Left ventricle myocardium superior (tissue), 1 donor: ENCODE results near the gene ACSL6. TPM values are rescaled to one million over a fixed set of nuclear protein-coding genes. Genes with fewer than 3 reads are reported as not detected.

Source experiments
- ATAC-seq: fragments of 200-7000 bp; cut with Tn5 transposase; one replicate; pipeline ENCODE4 v1.9.1; 2020; ENCODE audit warnings: mild to moderate bottlenecking, moderate library complexity
- DNase-seq: peaks from one replicate; pipeline ENCODE4 v3.0.0-alpha.2; 2020
- intact Hi-C: fragments of 100-400 bp; cut with micrococcal nuclease; formaldehyde crosslinking; loops from one replicate; pipeline ENCODE4 v1.11.0; 2022
- long read RNA-seq: library from polyadenylated mRNA; unstranded; transcript quantifications from one replicate; pipeline ENCODE4 v2.0.0, GENCODE V29; 2021
- total RNA-seq: library from RNA; stranded (reverse); fragmentation: NEBNext Ultra II Directional; extraction: Animal tissue kit (Norgen Biotek cat#: 25700); gene quantifications from one replicate; pipeline ENCODE4 v1.2.1, GENCODE V29; 2021
- donor health status: DM: no; HTN: yes; CAD: no; lungs with severe emphysema.

ACSL6 gene, protein sequence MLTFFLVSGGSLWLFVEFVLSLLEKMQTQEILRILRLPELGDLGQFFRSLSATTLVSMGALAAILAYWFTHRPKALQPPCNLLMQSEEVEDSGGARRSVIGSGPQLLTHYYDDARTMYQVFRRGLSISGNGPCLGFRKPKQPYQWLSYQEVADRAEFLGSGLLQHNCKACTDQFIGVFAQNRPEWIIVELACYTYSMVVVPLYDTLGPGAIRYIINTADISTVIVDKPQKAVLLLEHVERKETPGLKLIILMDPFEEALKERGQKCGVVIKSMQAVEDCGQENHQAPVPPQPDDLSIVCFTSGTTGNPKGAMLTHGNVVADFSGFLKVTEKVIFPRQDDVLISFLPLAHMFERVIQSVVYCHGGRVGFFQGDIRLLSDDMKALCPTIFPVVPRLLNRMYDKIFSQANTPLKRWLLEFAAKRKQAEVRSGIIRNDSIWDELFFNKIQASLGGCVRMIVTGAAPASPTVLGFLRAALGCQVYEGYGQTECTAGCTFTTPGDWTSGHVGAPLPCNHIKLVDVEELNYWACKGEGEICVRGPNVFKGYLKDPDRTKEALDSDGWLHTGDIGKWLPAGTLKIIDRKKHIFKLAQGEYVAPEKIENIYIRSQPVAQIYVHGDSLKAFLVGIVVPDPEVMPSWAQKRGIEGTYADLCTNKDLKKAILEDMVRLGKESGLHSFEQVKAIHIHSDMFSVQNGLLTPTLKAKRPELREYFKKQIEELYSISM
- total RNA-seq, result 4.4 TPM
- long read RNA-seq, partial matches to known transcripts, result 1 of 3 reads
- long read RNA-seq, other reads (novel, unspliced or antisense), result 2 of 3 reads

DNA sequence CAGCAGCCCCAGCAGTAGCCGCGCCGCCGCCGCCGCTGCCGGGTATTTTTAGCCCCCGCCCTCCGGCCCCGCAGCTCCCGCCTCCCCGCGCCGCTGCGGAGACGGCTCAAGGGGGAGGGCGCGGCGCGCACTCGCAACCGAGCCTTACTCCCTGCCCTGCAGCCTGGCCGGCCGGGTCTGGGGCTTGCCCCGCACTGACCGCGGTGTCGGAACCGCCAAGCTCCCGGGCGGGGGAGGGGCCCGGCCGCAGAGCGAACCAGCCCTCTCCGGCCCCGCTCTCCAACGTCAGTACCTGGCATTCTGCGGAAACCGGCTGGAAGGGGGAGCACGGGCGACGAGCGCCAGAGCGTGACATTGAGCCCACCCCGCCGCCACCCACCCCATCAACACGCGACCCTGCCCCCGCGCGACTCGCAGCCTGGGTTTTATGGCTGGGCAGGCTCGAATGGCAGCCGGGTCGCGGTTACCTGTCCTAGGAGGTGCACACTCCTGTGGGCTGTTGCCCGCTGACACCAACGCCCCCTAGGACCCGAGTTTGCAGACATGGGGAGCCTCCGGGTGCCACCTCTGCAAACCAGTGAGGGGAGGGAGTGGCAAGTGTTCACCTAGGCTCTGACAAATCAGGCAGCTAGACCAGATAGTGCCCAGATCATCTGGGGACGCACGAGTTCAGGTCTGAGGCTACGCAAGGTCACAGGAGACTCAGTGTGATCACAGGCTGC is at the start of gene ACSL6:
TSS of gene ACSL6 (minus strand) at position 37 of the 722 bp plus-strand sequence. CDS start 105 bp downstream, outside the sequence.
- intact Hi-C loops, result no loop called here
- peak; percentile 58 for ATAC-seq
- DNase-seq, result peak; percentile 63

DNA sequence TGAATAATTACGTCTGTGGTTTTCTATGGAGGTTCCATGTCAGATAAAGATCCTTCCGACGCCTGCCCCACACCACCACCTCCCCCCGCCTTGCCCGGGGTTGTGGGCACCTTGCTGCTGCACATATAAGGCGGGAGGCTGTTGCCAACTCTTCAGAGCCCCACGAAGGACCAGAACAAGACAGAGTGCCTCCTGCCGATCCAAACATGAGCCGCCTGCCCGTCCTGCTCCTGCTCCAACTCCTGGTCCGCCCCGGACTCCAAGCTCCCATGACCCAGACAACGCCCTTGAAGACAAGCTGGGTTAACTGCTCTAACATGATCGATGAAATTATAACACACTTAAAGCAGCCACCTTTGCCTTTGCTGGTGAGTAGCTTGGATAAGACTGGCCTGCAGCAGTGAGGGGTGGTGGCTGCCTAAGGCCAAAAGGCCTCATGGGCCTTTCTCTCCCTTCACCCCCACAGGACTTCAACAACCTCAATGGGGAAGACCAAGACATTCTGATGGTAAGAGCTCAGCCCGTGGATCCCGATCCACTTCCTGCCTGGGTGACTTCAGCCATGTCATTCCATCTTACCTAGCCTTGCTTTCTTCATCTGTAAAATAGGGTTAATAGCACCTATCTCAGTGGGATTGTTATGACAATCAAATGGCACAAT is 49.2 kb upstream of the ACSL6 start, which contains the start of gene IL3:
TSS of gene IL3 (plus strand) at position 155 of the 661 bp plus-strand sequence. CDS start at position 207, 52 bp downstream.
- DNase-seq (peak; percentile 20), ATAC-seq (no peak)
- intact Hi-C loops, result no loop called here

DNA sequence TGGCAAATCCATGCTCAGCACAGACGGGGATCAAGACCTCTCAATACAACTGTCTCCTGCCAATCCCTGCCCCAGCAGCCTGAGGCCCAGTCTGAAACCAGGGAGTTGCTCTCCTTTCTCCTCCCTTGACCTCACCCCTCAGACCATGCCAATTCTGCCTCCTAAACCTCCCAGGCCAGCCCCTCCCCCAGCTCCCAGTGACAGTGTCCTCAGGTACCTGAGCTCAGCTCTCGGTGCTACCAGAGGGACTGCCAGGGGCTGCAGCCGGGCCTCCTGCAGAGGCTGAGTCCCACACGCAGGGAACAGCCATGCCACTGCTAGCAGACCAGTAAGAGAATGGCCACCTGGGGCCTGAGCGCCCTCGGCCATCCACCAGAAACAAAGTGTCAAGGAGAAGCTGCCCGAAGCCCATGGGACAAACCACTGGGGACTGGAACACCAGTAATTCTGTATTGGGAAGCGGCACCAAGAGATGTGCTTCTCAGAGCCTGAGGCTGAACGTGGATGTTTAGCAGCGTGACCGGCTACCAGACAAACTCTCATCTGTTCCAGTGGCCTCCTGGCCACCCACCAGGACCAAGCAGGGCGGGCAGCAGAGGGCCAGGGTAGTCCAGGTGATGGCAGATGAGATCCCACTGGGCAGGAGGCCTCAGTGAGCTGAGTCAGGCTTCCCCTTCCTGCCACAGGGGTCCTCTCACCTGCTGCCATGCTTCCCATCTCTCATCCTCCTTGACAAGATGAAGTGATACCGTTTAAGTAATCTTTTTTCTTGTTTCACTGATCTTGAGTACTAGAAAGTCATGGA is 48.4 kb upstream of the ACSL6 start:
- peak; percentile 16 for DNase-seq
- no peak for ATAC-seq
- intact Hi-C loops, result no loop called here

- intact Hi-C loops, result no loop called here
- DNase-seq (peak; percentile 13), ATAC-seq (no peak)
These were observed 47.7 kb upstream of the ACSL6 start for GRCh38 chr5:132059043-132059695.

- ATAC-seq, result no peak
- DNase-seq, result no peak
- intact Hi-C loops, result no loop called here
These were observed 47.2 kb upstream of the ACSL6 start for GRCh38 chr5:132058646-132059042.

DNA sequence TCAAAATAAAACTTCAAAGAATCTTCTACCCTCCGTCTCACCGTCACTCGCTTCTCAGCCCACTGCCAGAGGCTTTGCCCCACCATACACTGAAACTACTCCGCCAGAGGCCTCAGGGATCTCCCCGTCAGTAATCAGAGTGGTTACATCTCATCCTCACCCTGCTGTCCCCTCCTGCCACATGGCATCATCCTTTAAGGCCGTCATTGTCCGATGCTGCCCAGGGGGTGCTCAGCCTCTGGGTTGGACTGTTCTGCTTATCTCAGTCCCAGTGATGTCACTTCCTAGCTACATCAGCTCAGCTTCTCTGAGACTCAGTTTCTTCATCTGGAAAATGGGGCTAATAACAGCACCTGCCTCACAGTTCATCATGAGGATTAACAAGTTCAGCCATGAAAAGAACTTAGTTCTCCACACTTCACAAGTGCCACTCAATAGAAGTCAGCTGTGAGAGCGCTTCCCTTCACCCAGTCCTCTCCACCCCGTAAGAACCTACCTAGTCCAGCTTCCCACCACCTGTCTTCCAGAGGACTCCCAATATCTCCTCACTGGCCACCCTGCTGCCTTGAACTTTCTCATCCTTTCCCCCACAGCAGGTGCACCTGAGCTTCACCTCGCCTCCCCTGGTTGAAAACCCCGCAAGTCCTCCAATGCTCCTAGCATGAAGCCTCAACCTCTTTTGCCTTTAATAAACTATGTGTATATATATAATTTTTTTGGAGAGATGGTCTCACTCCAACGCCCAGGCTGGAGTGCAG is 46.2 kb upstream of the ACSL6 start:
- peak; percentile 6 for DNase-seq
- ATAC-seq, result no peak
- intact Hi-C loops, result no loop called here

- peak; percentile 10 for DNase-seq
- no peak for ATAC-seq
- intact Hi-C loops, result no loop called here
These were observed 45.4 kb upstream of the ACSL6 start for GRCh38 chr5:132056610-132057497.

DNA sequence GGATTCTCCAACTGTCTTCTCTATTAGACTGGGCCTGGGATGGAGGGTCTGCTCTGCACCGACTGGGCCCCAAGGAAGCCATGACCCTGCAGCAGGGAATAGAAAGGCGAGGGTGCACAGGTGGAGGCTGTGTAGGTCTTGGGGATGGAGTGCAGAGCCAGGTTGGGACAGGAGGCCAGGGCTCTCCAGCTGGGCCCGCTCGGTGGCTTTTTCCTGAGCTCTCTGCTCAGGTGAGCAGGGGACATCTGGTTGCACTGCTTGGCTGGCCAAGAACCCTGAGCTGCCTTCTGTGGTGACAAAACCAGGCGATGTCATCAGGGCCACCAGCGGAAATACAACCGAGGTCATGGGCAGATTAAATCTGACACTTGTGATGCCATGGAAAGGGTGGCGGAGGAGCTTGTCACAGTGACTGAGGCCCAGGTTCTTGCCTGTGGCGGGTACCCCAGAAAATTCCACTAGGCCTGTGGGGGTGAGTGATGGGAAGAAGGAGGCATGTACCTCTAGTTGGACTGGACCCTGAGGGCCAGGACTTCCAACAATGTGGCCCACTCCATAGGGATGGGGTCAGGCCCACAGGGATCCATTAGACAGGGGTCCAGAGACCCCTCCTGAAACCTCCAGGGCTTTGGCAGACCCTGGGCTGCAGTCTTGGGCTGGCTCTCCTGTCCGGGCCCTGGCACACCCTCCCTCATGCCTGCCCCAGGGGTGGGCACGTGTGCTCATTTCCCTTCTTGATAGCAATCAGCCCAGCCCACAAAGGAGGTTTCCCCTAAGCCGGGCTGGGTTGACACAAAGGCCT is 44.6 kb upstream of the ACSL6 start:
- intact Hi-C loops, result no loop called here
- no peak for ATAC-seq

GRCh38 chr5:132055441-132055807 is 44.0 kb upstream of the ACSL6 start:
- intact Hi-C loops, result no loop called here
- no peak for DNase-seq

More for the DNA sequence above, 44.6 kb upstream of the ACSL6 start:
- DNase-seq, result peak; percentile 23

GRCh38 chr5:132054697-132055440 is 43.4 kb upstream of the ACSL6 start:
- no peak for ATAC-seq
- intact Hi-C loops, result no loop called here
- no peak for DNase-seq

More at GRCh38 chr5:132055441-132055807, 44.0 kb upstream of the ACSL6 start:
- ATAC-seq, result no peak

DNA sequence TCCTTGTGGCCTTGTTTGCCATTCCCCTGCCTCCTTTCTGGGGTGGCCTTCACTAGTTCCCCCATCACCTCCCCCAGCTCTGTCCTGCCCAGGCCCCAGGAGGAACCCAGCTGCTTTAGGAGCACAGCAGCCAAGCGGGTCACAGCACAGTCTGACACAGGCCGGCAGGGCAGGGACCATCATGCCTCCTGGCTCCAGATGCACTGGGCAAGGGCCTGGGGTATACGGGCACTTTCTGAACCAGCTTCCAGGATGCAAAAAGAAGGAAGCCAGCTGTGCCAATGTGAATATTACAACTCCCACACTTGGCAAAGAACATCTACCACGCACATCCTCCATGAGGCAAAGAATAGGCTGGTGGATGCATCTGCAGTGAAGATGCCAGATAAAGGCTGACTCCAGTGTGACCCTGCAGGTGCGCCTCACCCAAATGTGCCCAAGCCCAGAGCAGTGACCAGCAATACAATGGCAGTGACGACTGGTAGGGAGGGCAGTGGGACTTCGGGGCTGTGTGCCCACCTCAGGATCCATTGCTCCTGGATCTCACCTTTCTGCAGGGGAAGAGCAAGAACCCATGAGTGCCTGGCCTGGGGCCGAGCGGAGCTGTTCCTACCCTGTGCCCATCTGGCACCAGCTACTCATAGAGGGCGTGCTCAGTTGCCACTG is 42.7 kb upstream of the ACSL6 start:
- intact Hi-C loops, result no loop called here
- no peak for ATAC-seq
- peak; percentile 6 for DNase-seq

DNA sequence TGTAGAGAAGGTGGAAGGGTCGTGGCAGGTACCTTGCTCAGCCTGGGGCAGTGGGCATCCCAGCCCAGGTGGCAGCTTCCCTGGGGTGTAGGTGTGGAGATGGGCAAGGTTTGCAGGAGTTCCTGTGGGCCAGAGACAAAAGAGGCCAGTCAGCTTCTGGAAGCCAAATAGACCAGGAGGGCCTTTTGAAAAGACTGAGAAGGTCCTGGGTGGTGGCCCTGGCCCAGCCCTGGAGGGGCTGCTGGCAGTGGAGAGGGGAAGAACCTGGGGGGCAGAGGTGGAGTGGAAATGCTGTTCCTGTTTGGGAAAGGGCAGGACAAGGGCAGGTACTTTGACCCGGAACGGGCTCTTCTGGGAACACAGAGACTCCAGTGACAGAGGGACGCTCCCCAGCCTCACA is 42.0 kb upstream of the ACSL6 start:
- DNase-seq (no peak), ATAC-seq (no peak)
- intact Hi-C loops, result no loop called here

DNA sequence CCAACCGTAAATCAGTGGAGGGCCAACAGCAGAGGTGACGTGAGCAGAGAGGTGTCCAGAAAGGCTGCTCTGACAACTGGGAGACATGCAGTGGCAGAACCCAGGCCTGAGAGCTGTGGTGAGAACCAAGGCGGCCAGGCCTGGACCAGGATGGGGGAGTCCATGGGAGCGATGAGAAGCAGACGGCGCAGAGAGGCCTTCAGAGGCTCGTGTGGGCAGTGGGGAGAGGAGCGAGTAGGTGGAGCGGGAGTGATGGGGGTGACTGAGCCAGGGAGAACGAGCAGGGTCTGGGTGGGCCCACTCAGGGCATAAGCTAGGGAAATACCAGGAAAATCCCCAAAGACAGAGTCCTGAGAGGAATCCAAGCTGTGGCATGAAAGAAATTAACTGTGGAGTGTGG is 41.1 kb upstream of the ACSL6 start:
- intact Hi-C loops, result no loop called here
- DNase-seq (peak; percentile 5), ATAC-seq (no peak)
